Measurements from ENCODE around the gene CYS1. TPM values are rescaled to one million over a fixed set of nuclear protein-coding genes. Genes with fewer than 3 reads are reported as not detected.

The CYS1 gene
- total RNA-seq, 3 donors from 2014 or later = 1.3 to 2.4 (median 1.6) TPM

- TF ChIP-seq POLR2AphosphoS5 (IDR thresholded peaks at IDR 0.05) (no peak), POLR2A (IDR thresholded peaks at IDR 0.05) (no peak)
- TF ChIP-seq, protein P1, sequence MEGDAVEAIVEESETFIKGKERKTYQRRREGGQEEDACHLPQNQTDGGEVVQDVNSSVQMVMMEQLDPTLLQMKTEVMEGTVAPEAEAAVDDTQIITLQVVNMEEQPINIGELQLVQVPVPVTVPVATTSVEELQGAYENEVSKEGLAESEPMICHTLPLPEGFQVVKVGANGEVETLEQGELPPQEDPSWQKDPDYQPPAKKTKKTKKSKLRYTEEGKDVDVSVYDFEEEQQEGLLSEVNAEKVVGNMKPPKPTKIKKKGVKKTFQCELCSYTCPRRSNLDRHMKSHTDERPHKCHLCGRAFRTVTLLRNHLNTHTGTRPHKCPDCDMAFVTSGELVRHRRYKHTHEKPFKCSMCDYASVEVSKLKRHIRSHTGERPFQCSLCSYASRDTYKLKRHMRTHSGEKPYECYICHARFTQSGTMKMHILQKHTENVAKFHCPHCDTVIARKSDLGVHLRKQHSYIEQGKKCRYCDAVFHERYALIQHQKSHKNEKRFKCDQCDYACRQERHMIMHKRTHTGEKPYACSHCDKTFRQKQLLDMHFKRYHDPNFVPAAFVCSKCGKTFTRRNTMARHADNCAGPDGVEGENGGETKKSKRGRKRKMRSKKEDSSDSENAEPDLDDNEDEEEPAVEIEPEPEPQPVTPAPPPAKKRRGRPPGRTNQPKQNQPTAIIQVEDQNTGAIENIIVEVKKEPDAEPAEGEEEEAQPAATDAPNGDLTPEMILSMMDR (IDR thresholded peaks at IDR 0.05) = no peak
- H3K36me3 ChIP-seq = no peaks in the 10 kb centered on the region
- intact Hi-C loops (cut with DNase I; ENCODE audit: low total_unique reads) = no loop called here
- no peaks in the 10 kb centered on the region for H3K27me3 ChIP-seq
- no peaks in the 10 kb centered on the region for H3K9me3 ChIP-seq
- H3K4me3 ChIP-seq = no peak overlapping the region
- H3K27ac ChIP-seq = no peak overlapping the region
- no peaks in the 10 kb centered on the region for H3K4me1 ChIP-seq
- DNase-seq (ENCODE audit: low spot score in 2 of 2) = no peak
Observed at GRCh38 chr2:10059552-10060335, 20.5 kb downstream of the CYS1 start.

DNA sequence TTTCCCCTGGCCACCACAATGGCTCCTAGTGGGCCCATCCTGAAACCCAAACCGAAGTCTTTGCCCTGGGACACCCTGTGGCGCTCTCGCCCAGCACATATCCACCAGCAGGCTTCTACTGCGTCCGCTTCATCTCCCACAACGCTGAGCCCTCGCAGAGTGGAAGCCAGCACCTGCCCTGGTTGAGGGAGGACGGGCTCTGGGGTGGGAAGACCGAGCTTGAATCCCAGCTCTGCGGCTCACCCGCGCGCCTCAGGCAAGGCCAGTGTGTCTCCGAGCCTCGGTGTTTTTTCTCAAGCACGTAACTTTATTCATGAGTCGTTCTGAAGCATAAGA lies 21.2 kb downstream of the CYS1 start:
- H3K36me3 ChIP-seq = no peaks in the 10 kb centered on the region
- H3K4me1 ChIP-seq = no peaks in the 10 kb centered on the region
- intact Hi-C loops (cut with DNase I; ENCODE audit: low total_unique reads) = no loop called here
- H3K27ac ChIP-seq = no peak overlapping the region
- no peak overlapping the region for H3K4me3 ChIP-seq
- TF ChIP-seq POLR2A (IDR thresholded peaks at IDR 0.05) = no peak
- no peak for TF ChIP-seq POLR2AphosphoS5 (IDR thresholded peaks at IDR 0.05)
- TF ChIP-seq, protein P1 (IDR thresholded peaks at IDR 0.05) = no peak
- H3K9me3 ChIP-seq = no peaks in the 10 kb centered on the region
- no peaks in the 10 kb centered on the region for H3K27me3 ChIP-seq
- DNase-seq (ENCODE audit: low spot score in 2 of 2) = no peak

GRCh38 chr2:10058251-10059015 lies 21.8 kb downstream of the CYS1 start:
- no peaks in the 10 kb centered on the region for H3K9me3 ChIP-seq
- H3K4me1 ChIP-seq = no peaks in the 10 kb centered on the region
- intact Hi-C loops (cut with DNase I; ENCODE audit: low total_unique reads) = no loop called here
- no peak for TF ChIP-seq POLR2AphosphoS5 (IDR thresholded peaks at IDR 0.05)
- no peaks in the 10 kb centered on the region for H3K36me3 ChIP-seq
- peak overlapping the region; percentile 75 to 77 for H3K27ac ChIP-seq
- DNase-seq (ENCODE audit: low spot score in 2 of 2) = no peak
- no peaks in the 10 kb centered on the region for H3K27me3 ChIP-seq
- no peak overlapping the region for H3K4me3 ChIP-seq

GRCh38 chr2:10057231-10058107 lies 22.7 kb downstream of the CYS1 start:
- H3K27ac ChIP-seq = peak overlapping the region; percentile 75 to 77
- TF ChIP-seq POLR2AphosphoS5 (IDR thresholded peaks at IDR 0.05) = no peak
- TF ChIP-seq, protein P1 (IDR thresholded peaks at IDR 0.05) = no peak
- TF ChIP-seq POLR2A (IDR thresholded peaks at IDR 0.05) = no peak
- no peaks in the 10 kb centered on the region for H3K36me3 ChIP-seq
- H3K4me1 ChIP-seq = no peaks in the 10 kb centered on the region
- H3K9me3 ChIP-seq = no peaks in the 10 kb centered on the region
- no peaks in the 10 kb centered on the region for H3K27me3 ChIP-seq
- intact Hi-C loops (cut with DNase I; ENCODE audit: low total_unique reads) = no loop called here
- peak overlapping the region; percentile 7 to 55 (median 38) for H3K4me3 ChIP-seq
- DNase-seq (ENCODE audit: low spot score in 2 of 2) = peak in 1 of 2 donors; percentile 60

DNA sequence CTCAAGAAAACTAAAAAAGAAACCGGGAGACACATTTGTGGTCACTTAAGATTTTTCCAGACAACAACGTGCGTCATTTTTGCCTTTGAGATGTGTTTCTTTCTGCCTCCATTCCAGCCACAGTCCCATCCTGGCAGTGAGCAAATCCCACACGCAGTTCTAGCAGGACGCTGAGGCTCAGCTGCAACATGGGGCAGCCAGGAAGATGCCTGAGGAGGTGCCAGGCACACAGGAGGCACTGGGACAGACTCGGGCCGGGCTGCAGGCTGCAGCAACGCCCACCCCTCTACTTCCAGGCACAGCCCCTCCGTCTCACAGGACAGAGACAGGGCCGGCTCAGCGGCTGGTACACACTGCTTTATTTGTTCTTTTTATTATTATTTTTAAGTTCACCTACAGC lies 23.8 kb downstream of the CYS1 start:
- Histone ChIP-seq H3K9me3 (no peaks in the 10 kb centered on the region), H3K27ac (no peak overlapping the region), H3K4me3 (no peak overlapping the region), H3K36me3 (no peaks in the 10 kb centered on the region), H3K4me1 (no peaks in the 10 kb centered on the region), H3K27me3 (no peaks in the 10 kb centered on the region)
- intact Hi-C loops (cut with DNase I; ENCODE audit: low total_unique reads) = no loop called here
- no peak for TF ChIP-seq POLR2A (IDR thresholded peaks at IDR 0.05)
- no peak for DNase-seq (ENCODE audit: low spot score in 2 of 2)

All from breast epithelium (tissue), 4 donors.